Lung (tissue), 12 donors: Measurements from ENCODE around the gene TRPM3. TPM values are rescaled to one million over a fixed set of nuclear protein-coding genes. Genes with fewer than 3 reads are reported as not detected.

ENCODE experiments used
- ATAC-seq: fragments of 200-7000 bp; cut with Tn5 transposase; one replicate; pipeline ENCODE4 v1.9.1; 2020; ENCODE audit warnings: moderate number of reproducible peaks; ENCODE audit not compliant: insufficient read depth, low FRiP score
- DNase-seq, 3 donors: peaks; one replicate each; pipeline ENCODE4 v3.0.0-alpha.2; 2013 to 2017
- H3K27ac ChIP-seq, 2 donors: one replicate each; pipeline ENCODE4 v1.5.1; 2013; ENCODE audit warnings: mild to moderate bottlenecking in 2 of 2, moderate library complexity in 2 of 2, control low read depth in 1 of 2, inconsistent platforms in 1 of 2, low read depth in 1 of 2, low read length in 1 of 2
- H3K27me3 ChIP-seq, 3 donors: one replicate each; pipeline ENCODE4 v1.5.1; 2013; ENCODE audit warnings: low read length in 2 of 3; ENCODE audit not compliant: control insufficient read depth in 3 of 3, insufficient read depth in 3 of 3
- H3K36me3 ChIP-seq, 4 donors: one replicate each; pipeline ENCODE4 v1.5.1; 2013; ENCODE audit warnings: low read length in 4 of 4, mild to moderate bottlenecking in 1 of 4, moderate library complexity in 1 of 4; ENCODE audit not compliant: control insufficient read depth in 4 of 4, insufficient read depth in 4 of 4
- H3K4me1 ChIP-seq, 5 donors: one replicate each; pipeline ENCODE4 v1.5.1; 2013; ENCODE audit warnings: low read length in 5 of 5, mild to moderate bottlenecking in 2 of 5, moderate library complexity in 1 of 5; ENCODE audit not compliant: control insufficient read depth in 5 of 5, insufficient read depth in 5 of 5
- H3K4me3 ChIP-seq: one replicate; pipeline ENCODE4 v1.5.1; 2013; ENCODE audit warnings: mild to moderate bottlenecking, control low read depth, moderate library complexity
- H3K9ac ChIP-seq, 2 donors: one replicate each; pipeline ENCODE4 v1.5.1; 2013; ENCODE audit warnings: low read length in 2 of 2, control low read depth in 1 of 2; ENCODE audit not compliant: insufficient read depth in 1 of 2
- H3K9me3 ChIP-seq, 4 donors: one replicate each; pipeline ENCODE4 v1.5.1; 2013; ENCODE audit warnings: low read length in 3 of 4, mild to moderate bottlenecking in 1 of 4, moderate library complexity in 1 of 4; ENCODE audit not compliant: control insufficient read depth in 4 of 4, insufficient read depth in 3 of 4
- WGBS, 2 donors: extraction: QIAGEN DNeasy Blood & Tissue Kit; methylation state at CpG; one replicate each; pipeline ENCODE4 v1.1.7; 2013; 5-methylcytosine and 5-hydroxymethylcytosine counted together
- polyA plus RNA-seq, 2 donors: library from polyadenylated mRNA; stranded (reverse); fragments of 200-250 nt; gene quantifications; one replicate each; pipeline ENCODE4 v1.2.1, GENCODE V29; 2013
- total RNA-seq, 2 donors: library from RNA; depleted of rRNA in 1 of 2; stranded (reverse); fragments of >200 nt in 1 of 2; gene quantifications; one replicate each; pipeline ENCODE4 v1.2.1, GENCODE V29; 2014 to 2021
- TF ChIP-seq, protein P1 (sequence below): IDR thresholded peaks from 2 replicates; pipeline ENCODE4 v1.5.1; 2012; ENCODE audit warnings: mild to moderate bottlenecking; ENCODE audit errors: control extremely low read depth, extremely low read depth
- donor health status: control.
- donor health status: control.
- donor health status: Bipolar disorder and iron deficiency.
- donor health status: healthy.
- donor health status: DM: yes; HTN: yes; CAD: no.

The TRPM3 gene
- total and polyA plus RNA-seq, 4 donors, result 0.02 to 1.4 (median 0.49) TPM; not detected in 1

DNA sequence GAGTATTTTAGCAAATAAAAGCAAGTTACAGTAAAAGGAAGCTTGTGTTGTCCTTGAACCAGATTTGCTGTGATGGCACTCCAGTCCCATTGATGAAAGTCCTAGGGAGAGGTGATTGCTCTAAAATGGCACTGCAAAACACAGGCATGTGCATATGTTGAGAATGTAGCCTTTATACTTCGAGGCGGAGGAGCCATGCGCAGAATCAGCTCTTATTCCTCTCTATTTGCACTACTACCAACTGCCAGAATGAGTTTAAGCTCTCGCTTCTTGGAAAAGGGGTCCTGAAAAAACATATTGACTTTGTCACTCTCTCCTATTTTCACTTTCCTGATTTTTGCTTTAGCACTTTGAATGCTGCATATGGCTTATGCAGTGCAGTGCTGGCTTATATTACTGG is 429.0 kb downstream of the TRPM3 start:
- TF ChIP-seq, protein P1, sequence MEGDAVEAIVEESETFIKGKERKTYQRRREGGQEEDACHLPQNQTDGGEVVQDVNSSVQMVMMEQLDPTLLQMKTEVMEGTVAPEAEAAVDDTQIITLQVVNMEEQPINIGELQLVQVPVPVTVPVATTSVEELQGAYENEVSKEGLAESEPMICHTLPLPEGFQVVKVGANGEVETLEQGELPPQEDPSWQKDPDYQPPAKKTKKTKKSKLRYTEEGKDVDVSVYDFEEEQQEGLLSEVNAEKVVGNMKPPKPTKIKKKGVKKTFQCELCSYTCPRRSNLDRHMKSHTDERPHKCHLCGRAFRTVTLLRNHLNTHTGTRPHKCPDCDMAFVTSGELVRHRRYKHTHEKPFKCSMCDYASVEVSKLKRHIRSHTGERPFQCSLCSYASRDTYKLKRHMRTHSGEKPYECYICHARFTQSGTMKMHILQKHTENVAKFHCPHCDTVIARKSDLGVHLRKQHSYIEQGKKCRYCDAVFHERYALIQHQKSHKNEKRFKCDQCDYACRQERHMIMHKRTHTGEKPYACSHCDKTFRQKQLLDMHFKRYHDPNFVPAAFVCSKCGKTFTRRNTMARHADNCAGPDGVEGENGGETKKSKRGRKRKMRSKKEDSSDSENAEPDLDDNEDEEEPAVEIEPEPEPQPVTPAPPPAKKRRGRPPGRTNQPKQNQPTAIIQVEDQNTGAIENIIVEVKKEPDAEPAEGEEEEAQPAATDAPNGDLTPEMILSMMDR, result no peak
- Histone ChIP-seq H3K9me3 (peaks cover 0 to 2% (median 0%) of the 10 kb centered on the region in 4 donors), H3K4me1 (no peaks in the 10 kb centered on the region), H3K27ac (no peak overlapping the region), H3K36me3 (no peaks in the 10 kb centered on the region), H3K27me3 (no peaks in the 10 kb centered on the region), H3K4me3 (no peak overlapping the region), H3K9ac (no peak overlapping the region)
- DNase-seq (no peak), ATAC-seq (no peak)
- 87 to 96% methylated on average over 4 of the region's 4 CpGs for whole genome bisulfite sequencing, 2 donors

DNA sequence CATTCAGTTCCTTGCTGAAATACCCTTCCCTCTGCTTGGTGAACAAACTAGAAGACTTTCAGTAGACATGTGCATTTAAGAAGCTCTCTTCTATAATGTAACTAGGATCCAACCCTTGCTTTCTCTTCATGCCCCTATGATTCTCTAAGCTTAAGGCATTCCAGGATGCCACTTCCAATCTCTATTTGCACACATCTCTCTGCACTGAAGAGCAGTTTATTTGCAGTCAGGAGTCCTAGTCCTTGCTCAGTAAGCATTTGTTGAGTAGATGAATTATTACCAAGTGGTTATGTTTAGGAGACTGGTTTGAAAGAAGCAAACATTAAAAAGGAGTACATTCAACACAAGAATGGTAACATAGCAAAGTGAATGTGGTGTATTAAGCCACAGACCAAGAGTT is 432.7 kb downstream of the TRPM3 start:
- DNase-seq (no peak), ATAC-seq (no peak)
- TF ChIP-seq, protein P1, result no peak
- H3K9me3 ChIP-seq, result peaks cover 0 to 2% (median 0%) of the 10 kb centered on the region in 4 donors
- H3K27ac ChIP-seq, result no peak overlapping the region
- no peak overlapping the region for H3K9ac ChIP-seq
- no peak overlapping the region for H3K4me3 ChIP-seq
- H3K27me3 ChIP-seq, result no peaks in the 10 kb centered on the region
- H3K36me3 ChIP-seq, result no peaks in the 10 kb centered on the region
- no peaks in the 10 kb centered on the region for H3K4me1 ChIP-seq

DNA sequence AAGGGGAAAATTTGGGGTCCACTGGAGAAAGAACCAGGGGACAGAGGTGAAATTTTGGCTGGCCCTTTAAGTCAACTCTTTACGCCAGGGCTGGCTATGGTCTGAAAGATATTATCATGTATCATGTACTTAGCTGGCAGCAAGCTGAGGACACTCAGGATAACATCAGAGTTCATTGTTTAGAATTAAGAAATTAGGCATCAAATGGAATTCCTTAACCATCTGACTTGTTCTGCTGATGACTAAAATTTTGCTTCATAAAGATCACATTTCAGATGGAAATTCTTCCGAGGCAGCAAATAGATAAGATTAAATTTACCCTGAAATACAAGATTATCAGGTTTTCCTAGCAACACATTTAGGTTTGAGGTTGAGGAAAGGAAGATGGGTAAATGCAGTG is 437.6 kb downstream of the TRPM3 start:
- peaks cover 0 to 4% (median 0%) of the 10 kb centered on the region in 4 donors for H3K9me3 ChIP-seq
- no peaks in the 10 kb centered on the region for H3K4me1 ChIP-seq
- H3K36me3 ChIP-seq, result no peaks in the 10 kb centered on the region
- ATAC-seq, result no peak
- WGBS, 2 donors, result 69 to 85% methylated on average over 2 of the region's 2 CpGs
- H3K27ac ChIP-seq, result no peak overlapping the region
- TF ChIP-seq, protein P1, result no peak
- no peak overlapping the region for H3K4me3 ChIP-seq
- H3K9ac ChIP-seq, result no peak overlapping the region
- DNase-seq, result no peak
- no peaks in the 10 kb centered on the region for H3K27me3 ChIP-seq

DNA sequence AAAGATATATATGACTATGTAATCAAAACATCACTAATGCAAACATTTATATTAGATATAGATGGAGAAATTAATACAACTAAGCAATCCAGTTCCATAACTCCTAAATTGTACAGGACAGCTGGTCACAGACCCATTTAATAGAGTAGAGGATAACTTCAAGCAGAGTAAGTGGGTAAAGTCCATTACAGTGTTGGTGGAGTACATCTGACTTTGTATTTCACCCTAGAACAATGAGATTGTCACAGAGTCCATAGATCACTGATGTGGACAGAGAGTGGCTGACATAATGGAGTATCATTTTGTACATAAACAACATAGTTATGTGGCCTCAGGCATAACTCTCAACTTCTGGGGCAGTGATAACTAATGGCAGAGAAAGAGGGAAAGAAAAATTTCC is 439.1 kb downstream of the TRPM3 start:
- Histone ChIP-seq H3K27ac (no peak overlapping the region), H3K9ac (no peak overlapping the region), H3K4me3 (no peak overlapping the region), H3K9me3 (peaks cover 0 to 4% (median 0%) of the 10 kb centered on the region in 4 donors), H3K36me3 (no peaks in the 10 kb centered on the region), H3K4me1 (no peaks in the 10 kb centered on the region), H3K27me3 (no peaks in the 10 kb centered on the region)
- TF ChIP-seq, protein P1, result no peak
- DNase-seq (no peak), ATAC-seq (no peak)
